Measurements from ENCODE around the gene EGFR.

Gene EGFR

DNA sequence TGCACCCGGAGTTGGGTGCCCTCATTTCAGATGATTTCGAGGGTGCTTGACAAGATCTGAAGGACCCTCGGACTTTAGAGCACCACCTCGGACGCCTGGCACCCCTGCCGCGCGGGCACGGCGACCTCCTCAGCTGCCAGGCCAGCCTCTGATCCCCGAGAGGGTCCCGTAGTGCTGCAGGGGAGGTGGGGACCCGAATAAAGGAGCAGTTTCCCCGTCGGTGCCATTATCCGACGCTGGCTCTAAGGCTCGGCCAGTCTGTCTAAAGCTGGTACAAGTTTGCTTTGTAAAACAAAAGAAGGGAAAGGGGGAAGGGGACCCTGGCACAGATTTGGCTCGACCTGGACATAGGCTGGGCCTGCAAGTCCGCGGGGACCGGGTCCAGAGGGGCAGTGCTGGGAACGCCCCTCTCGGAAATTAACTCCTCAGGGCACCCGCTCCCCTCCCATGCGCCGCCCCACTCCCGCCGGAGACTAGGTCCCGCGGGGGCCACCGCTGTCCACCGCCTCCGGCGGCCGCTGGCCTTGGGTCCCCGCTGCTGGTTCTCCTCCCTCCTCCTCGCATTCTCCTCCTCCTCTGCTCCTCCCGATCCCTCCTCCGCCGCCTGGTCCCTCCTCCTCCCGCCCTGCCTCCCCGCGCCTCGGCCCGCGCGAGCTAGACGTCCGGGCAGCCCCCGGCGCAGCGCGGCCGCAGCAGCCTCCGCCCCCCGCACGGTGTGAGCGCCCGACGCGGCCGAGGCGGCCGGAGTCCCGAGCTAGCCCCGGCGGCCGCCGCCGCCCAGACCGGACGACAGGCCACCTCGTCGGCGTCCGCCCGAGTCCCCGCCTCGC is at the start of gene EGFR:
TSS of gene EGFR (plus strand) at position 657 of the 830 bp plus-strand sequence. CDS start 261 bp downstream, outside the sequence.
- DNase-seq: no peak

DNA sequence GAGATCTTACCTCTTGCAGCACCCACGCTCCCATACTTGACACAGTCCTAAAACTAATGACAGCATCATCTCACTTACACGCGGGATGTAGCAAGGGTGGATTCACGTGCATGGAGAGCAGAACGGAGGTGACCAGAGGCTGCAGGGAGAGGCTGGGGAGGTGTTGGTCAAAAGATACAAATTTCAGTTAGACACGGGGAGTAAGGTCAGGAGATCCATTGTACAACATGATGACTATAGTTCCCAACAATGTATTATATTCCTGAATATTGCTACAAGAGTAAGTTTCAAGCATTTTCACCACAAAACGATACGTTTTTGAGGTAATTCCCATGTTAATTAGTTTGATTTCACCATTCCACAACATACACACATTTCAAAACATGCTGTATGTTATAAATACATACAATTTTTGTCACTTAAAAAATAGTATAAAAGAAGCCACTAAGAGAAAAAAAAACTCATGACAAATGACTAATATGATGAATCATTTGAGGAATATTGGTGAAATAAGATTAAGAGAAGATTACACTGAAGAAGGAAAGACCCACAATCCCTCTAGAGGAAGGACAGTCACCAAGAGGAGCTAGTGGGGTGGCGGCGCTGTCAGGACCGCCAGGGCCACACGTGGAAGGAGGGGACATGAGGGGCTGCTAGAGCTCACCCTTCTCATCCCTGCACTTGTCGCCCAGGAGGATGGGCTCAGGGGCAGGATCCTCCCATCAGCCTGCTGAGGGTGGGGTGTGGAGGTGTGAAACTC is 49.4 kb upstream of the EGFR start:
- no peak for DNase-seq

DNA sequence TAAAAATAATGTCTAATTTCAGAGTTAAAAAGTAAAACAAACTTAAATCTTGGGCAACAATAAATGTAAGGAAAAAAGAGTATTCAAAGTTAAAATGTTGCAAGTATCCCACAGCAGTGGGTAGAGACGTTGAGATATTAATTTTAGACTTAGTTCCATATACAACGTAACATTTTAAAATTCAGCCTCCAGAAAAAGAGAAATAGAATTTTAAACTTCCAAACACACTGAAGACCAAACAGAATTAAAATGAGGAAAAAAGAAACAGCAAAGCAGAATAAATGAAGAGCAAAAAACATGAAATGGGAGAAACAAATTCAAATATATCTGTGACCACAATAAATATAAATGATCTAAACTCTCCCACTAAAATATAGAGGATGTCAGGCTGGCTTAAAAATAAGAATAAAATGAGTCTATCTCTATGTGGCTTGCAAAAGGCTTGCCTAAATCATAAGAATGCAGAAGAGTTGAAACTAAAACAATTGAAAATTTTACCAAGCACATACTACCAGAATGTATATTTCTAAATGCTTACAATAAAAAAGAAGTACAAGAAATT is 46.0 kb upstream of the EGFR start:
- DNase-seq: no peak

DNA sequence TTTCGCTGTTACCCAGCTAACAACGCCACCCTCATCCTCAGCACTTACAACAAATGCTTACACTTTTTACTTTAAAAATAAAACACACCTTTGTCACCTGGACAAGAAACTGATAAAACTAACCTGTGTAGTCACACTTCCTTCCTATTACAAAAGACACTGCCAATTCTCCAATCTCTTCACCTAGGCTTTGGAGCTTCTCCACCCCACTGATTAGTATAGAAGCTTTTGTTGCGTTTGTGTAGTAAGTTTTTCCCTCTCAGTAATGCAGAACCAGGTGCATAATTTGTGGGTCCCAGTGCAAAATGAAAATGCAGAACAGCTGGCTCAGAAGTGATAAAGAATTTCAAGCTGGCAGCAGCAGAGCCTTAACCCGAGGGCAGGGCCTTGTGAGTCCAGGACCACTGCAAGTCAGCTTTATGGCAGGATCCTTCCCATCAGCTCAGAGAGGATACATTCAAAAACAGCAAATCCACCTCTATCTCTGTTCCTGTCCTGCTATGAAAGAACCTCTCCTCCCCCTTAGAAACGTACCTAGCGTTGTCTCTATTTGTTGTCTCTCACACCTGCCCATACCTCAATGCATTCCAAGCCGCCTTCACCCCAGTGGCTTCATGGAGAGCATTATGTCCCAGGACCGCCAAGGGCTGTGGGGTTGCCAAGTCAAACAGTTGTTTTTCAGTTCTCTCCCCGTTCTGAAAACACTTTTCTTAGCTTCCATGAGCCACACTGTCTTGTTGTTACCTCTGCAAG is 40.3 kb upstream of the EGFR start:
- no peak for DNase-seq

DNA sequence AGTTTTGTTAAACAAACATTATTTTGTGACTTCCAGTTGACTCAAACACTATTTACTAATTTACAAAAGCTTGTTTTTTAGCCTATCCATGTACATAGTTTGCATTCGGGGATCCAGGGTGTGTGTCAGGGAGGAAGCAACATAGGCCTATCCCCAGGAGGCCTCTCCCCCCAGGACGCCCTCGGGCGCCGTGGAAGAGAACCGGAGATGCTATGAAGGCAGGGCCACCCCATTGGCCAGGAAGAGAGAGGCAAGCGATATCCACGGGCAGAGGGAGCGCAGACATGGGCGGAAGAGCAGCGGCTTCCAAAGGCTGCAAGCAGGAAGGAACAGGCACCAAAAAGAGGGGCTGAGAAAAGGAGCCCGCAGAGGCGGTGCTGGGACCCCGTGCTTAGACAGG is 38.3 kb upstream of the EGFR start:
- no peak for DNase-seq

DNA sequence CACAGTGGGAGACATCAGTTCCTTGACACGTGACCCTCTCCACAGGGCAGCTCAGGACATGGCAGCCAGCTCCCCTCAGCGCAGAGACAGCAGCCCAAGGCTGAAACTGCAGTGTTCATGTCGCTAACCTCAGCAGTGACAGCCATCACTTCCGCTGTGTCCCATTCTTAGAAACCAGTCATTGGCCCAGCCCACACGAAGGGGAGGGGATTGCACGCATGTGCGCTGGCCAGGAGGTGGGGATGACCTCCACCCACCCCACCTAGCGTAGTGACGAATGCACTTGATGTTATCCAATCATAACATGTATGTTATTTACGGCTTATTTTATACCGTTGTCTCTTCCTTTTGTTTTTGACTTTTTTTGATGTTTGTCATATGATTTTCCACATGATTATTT is 36.9 kb upstream of the EGFR start:
- DNase-seq: no peak

DNA sequence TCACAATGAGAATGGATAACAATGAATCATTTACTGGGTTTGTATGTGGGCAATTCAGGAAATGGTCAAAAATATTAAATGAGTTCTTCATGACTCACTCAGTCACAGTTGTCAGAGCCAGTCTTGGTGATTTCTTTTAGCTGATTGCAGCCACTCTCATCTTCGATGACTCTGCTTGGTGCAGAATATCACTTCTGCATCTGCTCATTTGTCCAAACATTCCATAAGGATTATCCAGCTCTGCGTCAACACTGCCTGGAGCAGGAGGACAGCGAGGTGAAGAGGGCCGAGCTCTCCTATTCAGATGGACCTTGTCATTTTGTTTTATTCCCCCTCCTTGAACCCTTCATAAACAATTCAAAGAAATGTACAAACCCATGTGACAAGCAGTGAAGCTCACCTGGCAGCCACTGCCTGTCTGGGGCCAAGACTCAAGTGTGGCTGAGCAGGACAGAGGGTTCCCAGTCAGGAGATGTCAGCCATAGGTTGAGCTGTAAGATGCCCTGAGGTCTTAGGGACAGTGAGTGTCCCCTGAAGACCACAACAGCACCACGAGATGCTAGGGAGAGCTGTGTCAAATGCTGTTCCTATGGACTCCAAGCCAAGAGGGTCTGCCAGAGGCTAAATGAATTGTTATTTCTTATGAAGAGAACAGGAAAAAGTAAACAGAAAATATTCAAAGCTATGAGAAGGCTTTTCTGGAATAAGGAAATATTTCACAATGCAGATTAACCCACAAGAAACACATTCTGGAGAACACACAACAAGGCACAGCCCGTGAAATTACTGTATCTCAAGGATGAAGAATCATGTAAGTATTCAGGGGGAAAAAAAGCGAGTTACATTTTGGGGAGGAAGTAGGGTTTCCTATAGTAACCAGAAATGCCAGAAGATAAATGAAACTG is 33.1 kb upstream of the EGFR start:
- no peak for DNase-seq

DNA sequence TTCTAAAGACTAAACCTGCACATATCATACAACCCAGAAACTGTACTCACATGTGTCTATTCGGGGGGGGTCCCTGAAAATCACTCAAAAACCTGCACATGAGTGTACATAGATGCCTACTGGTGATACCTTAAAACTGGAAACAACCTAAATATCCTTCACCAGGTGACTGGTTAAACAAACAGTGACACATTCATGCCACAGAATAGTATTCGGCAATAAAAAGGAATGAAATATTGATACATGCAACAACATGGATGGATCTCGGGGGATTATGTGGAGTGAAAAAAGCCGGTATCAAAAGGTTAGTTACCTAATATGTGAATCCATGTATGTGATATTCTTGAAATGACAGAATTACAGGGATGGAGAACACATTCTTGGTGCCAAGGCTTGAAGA is 32.1 kb upstream of the EGFR start:
- DNase-seq: no peak

DNA sequence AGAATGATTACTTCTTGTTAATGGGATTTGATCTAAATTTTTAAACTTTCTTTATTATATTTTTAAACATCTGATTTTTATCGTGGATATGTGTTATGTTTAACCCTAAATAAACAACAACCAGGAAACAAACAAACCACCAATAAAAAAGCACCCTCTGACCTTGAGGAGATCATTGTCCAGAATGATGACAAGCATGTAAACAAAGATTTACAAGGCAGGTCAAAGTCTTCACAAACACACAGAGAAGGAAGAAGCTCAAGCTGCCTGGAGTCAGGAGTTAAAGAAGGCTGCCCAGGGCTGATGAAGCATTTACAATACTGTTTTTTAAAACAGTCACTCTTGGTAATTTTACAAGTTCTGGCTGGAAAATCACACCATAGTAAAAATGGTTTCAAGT is 31.0 kb upstream of the EGFR start:
- no peak for DNase-seq

DNA sequence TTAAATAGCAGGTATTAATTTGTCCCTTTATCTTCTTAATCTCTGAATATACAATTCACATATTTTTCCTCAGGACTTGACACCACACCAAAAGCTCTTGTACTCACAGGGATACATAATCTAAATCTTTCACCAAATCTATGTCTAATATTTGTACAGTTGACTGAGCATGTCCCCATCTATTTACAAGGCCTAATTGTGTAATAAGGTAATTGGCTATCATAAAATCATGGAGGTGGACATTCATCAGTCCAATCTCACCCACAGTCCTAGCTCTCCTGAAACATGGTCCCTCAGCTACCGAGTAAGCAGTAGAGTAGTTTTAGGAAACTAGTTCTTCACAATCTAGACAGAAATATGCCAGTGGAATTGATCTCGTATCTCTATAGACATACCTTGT is 30.3 kb upstream of the EGFR start:
- DNase-seq: no peak

DNA sequence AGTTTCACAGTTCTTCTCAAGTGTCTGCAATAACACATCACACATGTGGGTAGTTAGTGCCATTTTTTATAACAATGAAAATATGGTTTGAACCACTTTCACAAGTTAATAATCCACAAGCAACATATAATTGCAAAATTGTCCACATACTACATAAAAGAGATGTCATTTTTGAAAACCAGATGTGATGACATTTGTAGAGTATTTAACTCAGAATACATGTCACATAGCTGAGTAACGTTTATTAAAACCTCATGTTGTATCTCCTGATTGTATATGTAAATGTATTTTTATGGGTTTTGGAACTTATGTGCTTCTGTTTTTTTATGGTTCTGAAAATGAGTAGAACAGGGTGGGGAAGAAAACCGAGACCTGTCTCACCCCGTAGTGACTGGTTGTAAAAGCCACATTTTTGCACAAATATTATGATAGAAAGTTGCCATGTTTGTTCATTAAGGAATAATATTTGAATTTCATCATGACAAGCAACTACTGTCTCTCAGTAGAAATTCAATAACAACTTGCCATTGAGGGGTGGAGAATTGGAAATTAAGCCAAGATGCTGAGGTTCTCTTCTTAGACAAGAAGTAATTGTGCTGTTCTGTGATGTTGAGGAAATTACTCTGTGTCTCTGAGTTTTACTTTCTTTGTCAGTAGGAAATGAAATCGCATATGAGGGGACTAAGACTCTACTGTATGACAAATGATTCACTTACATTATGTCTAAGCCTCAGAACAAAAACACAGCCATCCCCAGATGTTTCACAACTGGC is 29.2 kb upstream of the EGFR start:
- no peak for DNase-seq

DNA sequence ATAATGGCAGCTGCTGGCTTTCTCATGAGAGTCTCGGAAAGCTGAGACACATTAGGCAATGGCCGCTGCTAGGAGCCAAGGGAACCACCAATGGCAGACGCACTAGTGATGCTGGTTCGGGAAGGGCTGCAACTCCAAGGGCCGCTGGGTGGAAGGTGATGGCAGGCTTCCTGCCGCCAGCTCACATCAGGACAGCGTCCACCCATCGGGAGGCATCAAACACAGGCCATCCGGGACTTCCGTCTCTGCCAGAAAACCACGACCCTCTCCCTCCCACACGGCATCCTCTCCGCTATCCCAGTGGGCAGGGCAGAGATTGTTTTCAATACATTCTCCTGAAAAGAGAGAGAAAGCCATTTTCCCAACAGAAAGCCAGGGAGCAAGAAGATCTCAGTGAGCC is 27.5 kb upstream of the EGFR start:
- no peak for DNase-seq

DNA sequence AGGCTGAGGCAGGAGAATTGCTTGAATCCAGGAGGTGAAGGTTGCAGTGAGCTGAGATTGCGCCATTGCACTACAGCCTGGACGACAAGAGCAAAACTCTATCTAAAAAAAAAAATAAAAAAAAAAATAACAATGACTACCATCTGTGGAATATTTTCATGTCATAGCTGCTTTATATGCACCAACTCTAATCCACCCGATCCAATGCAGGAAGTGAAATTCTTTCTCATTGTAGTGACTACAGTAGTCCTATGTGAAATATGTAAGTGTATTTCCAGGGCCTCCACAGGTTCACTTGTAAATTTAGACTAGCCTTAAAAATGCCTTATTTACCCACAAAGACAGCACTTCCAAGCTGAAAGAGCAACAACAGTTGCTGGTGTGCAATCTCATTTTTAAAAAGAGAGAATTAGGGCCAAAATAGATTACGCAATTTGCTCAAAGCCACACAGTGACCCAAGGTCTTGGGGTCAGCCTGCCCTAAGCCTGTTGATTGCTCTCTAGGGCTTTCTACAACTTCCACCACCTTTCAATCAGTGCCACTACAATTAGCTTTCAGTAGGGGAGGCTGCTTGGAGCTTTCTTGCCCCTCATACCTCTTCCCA is 25.8 kb upstream of the EGFR start:
- DNase-seq: no peak

DNA sequence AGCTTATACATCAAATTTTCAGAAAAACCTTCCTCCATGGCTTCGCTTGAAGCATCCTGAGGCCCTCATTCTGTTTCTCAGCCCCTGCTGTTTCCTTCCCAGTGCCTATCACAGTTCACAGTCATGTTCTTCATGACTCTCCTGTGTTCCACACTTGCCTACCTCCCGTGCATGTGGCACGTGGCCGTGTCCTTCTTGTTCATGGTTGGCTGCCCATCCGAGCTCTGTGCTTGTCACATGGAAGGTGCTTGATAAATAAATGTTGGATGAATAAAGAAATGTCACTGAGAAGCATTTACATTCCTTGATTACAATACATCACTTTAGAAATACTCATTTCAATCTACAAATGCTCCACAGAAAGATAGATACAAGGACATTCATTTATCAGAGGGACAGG is 23.7 kb upstream of the EGFR start:
- DNase-seq: no peak

DNA sequence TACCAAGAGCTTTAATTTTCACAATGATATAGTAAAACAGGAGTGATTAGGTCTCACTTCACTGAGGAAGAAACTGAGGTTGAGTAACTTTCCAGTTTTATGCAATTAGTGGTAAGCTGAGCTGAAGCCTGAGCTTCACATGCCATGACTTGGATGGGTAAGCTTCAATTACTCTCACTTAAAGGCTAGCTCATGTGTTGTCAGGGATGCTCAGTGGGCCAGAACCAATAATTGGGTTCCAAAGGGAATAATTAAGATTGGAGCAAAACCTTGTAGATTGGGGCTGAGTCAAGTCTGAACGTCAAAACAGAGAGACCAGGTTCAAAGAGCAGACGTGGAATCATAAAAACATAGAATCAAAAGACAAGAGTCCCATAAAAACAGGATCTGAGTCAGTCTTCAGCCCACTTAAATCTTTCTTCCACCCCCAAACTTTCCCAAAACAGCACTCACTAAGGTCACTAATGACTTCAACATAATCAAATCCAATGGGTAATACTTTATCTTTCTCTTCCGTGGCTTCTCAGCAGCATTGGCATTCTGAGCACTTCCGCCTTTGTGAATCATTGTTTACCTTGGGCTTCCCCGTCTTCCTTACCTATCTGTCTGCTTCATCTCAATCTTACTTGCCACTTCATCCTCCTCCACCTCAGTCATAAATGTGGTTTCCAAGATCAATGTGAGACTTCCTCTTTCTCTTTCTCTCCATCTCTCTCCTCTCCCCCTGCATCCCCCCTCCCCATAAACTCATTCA is 23.0 kb upstream of the EGFR start:
- no peak for DNase-seq

DNA sequence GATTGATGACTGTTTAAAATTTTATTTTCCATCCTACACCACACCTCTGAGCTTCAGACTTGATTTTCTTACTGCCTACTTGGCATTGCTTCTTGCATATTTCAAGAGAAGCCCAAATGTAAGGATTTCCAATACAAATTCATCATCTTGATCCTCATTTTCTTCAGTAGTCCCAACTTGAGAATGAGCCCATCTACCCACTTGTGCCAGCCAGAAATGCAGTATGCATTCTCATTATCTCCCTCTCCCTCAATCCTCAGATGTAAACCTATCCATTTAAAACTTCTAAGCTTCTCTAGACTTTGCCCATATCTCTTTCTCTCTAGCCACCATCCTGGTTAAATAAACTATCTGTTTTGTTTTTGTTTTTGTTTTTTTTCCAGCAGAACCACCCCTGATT is 22.4 kb upstream of the EGFR start:
- DNase-seq: no peak

DNA sequence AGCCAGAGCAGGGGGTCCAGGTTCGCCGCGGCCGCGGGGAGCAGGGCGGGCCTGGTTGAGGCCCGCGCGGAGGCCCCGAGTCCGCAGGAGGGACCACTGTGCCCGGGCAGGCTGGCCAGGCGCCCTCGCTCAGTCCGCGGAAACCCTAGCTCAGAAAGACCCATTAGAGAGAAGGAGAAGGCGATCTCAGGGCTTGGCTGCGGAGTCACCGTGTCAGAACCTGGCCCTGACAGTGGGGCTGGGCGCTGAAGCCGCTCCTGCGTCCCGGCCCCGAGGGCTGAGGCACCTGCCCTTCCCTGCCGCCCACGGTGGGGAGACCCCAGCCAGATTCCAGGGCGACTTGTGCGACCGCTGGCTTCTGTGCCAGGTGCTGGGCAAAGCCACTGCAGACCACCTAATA is 14.2 kb upstream of the EGFR start:
- DNase-seq: no peak

DNA sequence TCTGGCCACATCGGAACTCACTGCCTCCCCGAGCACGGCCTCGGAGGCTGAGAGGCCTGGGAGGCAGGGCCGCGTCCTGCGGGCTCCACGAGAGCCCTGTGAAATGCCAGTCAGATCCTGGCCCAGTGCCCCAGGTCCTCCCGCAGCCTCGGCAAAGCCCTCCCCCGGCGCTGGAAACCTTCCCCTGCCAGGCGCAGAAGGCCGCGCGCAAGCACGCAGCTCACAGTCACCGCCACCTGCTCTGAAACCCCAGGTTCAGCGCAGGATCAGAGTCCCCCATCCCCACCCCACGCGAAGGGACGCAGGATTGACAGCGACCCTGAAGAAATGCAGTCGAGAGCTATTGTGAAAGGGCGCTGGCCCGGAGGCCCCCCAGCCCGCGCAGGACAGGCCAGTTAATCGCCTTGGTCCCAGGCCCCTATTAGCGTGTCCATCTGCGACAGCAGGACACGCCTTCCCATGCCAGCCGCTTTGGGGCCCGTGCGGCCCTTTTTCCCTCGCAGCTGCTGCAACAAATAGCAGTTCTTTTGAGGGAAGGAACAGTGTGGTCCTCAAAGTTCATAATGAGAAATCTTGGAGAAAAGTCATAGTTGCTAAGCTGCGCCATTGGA is 13.5 kb upstream of the EGFR start:
- no peak for DNase-seq

DNA sequence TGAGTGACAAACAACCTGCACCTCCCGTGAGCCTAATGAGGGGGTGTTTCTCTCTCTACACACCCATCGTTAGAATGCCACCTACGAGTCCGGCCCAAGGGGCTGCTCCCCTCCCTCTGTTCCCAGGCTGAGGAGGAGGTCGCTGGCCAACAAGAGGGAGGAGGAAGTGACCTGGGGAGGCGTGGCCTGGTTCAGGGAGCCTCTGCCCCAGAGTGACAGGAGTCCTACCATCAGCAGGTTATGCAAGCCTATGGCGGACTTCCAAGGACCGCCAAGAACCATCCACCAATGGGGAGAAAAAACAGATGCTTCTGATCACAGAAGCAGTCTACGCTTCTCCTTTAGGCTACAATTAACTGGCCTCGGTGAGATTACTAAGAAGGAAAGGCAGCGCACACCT is 12.3 kb upstream of the EGFR start:
- no peak for DNase-seq

DNA sequence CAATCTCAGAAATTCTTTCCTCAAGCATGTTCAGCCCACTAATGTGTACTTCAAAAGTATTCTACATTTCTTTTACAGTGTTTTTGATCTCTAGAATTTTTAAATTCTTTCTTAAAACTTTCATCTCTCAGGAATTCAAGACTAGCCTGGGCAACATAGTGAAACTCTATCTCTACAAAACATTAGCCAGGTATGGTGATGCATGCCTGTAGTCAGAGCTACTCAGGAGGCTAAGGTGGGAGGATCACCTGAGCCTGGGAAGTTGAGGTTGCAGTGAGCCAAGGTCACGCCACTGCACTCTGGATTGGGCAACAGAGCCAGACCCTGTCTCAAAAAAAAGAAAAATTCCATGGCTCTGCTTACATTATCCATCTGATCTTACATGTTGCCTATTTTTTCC is 5.0 kb upstream of the EGFR start:
- no peak for DNase-seq

Measured in cerebellar nuclear complex (tissue), 1 donor.